Measurements from ENCODE around the gene ZMYM2. TPM values are rescaled to one million over a fixed set of nuclear protein-coding genes. Genes with fewer than 3 reads are reported as not detected.

The ZMYM2 gene
- total RNA-seq, 1 donor from 2014 or later = 51.7 TPM

- no peaks in the 10 kb centered on the region for H3K36me3 ChIP-seq (ENCODE audit: control insufficient read depth, insufficient read depth, low read length)
These were observed 94.5 kb downstream of the ZMYM2 start for GRCh38 chr13:20053016-20053415.

GRCh38 chr13:20053891-20054290, 95.4 kb downstream of the ZMYM2 start:
- no peaks in the 10 kb centered on the region for H3K36me3 ChIP-seq (ENCODE audit: control insufficient read depth, insufficient read depth, low read length)
- no peak for TF ChIP-seq CTCF (IDR thresholded peaks at IDR 0.05; ENCODE audit: insufficient read depth, low read length, poor library complexity, severe bottlenecking)
- no peak overlapping the region for H3K4me3 ChIP-seq (ENCODE audit: low read depth, low read length)
- DNase-seq (ENCODE audit: low read depth) = no peak
- H3K27me3 ChIP-seq (ENCODE audit: control insufficient read depth, insufficient read depth, low read length) = no peaks in the 10 kb centered on the region

More at GRCh38 chr13:20053016-20053415, 94.5 kb downstream of the ZMYM2 start:
- no peaks in the 10 kb centered on the region for H3K27me3 ChIP-seq (ENCODE audit: control insufficient read depth, insufficient read depth, low read length)
- no peak for DNase-seq (ENCODE audit: low read depth)
- H3K4me3 ChIP-seq (ENCODE audit: low read depth, low read length) = no peak overlapping the region
- no peak for TF ChIP-seq CTCF (IDR thresholded peaks at IDR 0.05; ENCODE audit: insufficient read depth, low read length, poor library complexity, severe bottlenecking)

- H3K27me3 ChIP-seq (ENCODE audit: control insufficient read depth, insufficient read depth, low read length) = no peaks in the 10 kb centered on the region
- DNase-seq (ENCODE audit: low read depth) = no peak
- H3K4me3 ChIP-seq (ENCODE audit: low read depth, low read length) = no peak overlapping the region
- TF ChIP-seq CTCF (IDR thresholded peaks at IDR 0.05; ENCODE audit: insufficient read depth, low read length, poor library complexity, severe bottlenecking) = no peak
- peaks cover 1% of the 10 kb centered on the region for H3K36me3 ChIP-seq (ENCODE audit: control insufficient read depth, insufficient read depth, low read length)
These were observed 96.1 kb downstream of the ZMYM2 start for GRCh38 chr13:20054586-20054985.

GRCh38 chr13:20057214-20057613, 98.7 kb downstream of the ZMYM2 start:
- DNase-seq (ENCODE audit: low read depth) = no peak
- TF ChIP-seq CTCF (IDR thresholded peaks at IDR 0.05; ENCODE audit: insufficient read depth, low read length, poor library complexity, severe bottlenecking) = no peak
- Histone ChIP-seq H3K27me3 (ENCODE audit: control insufficient read depth, insufficient read depth, low read length) (no peaks in the 10 kb centered on the region), H3K4me3 (ENCODE audit: low read depth, low read length) (no peak overlapping the region), H3K36me3 (ENCODE audit: control insufficient read depth, insufficient read depth, low read length) (peaks cover 1% of the 10 kb centered on the region)

- Histone ChIP-seq H3K36me3 (ENCODE audit: control insufficient read depth, insufficient read depth, low read length) (peaks cover 1% of the 10 kb centered on the region), H3K27me3 (ENCODE audit: control insufficient read depth, insufficient read depth, low read length) (no peaks in the 10 kb centered on the region), H3K4me3 (ENCODE audit: low read depth, low read length) (no peak overlapping the region)
- DNase-seq (ENCODE audit: low read depth) = no peak
- TF ChIP-seq CTCF (IDR thresholded peaks at IDR 0.05; ENCODE audit: insufficient read depth, low read length, poor library complexity, severe bottlenecking) = no peak
These were observed 99.4 kb downstream of the ZMYM2 start for GRCh38 chr13:20057963-20058362.

- peaks cover 1% of the 10 kb centered on the region for H3K36me3 ChIP-seq (ENCODE audit: control insufficient read depth, insufficient read depth, low read length)
- H3K4me3 ChIP-seq (ENCODE audit: low read depth, low read length) = no peak overlapping the region
- no peak for DNase-seq (ENCODE audit: low read depth)
- no peak for TF ChIP-seq CTCF (IDR thresholded peaks at IDR 0.05; ENCODE audit: insufficient read depth, low read length, poor library complexity, severe bottlenecking)
- H3K27me3 ChIP-seq (ENCODE audit: control insufficient read depth, insufficient read depth, low read length) = no peaks in the 10 kb centered on the region
These were observed 99.9 kb downstream of the ZMYM2 start for GRCh38 chr13:20058476-20058875.
